HL-60 (cell line): ENCODE results near the gene SHROOM3.

Experiments
- DNase-seq, 2 experiments: peaks; one replicate each; pipeline ENCODE4 v3.0.0-alpha.2; 2010 to 2020; ENCODE audit warnings: low read depth in 1 of 2, low spot score in 1 of 2
- H3K27ac ChIP-seq: fragments of 250-450 bp; sonication (Bioruptor Pico); replicated peaks from 2 replicates; pipeline ENCODE4 v1.5.1; 2020; ENCODE audit warnings: mild to moderate bottlenecking, moderate library complexity
- H3K27me3 ChIP-seq: fragments of 250-450 bp; sonication (Bioruptor Pico); 2 replicates; pipeline ENCODE4 v1.5.1; 2021; ENCODE audit warnings: mild to moderate bottlenecking, moderate library complexity; ENCODE audit not compliant: insufficient read depth, poor library complexity, severe bottlenecking
- H3K4me3 ChIP-seq: replicated peaks from 2 replicates; pipeline ENCODE4 v1.5.1; 2011; ENCODE audit warnings: mild to moderate bottlenecking, control low read depth, low read length; ENCODE audit not compliant: insufficient read depth
- CTCF ChIP-seq: IDR thresholded peaks from one replicate; pipeline ENCODE4 v1.5.1; 2011; ENCODE audit warnings: low read length, control low read depth, inconsistent platforms; ENCODE audit not compliant: insufficient read depth
- GABPA ChIP-seq: IDR thresholded peaks from 2 replicates; pipeline ENCODE4 v1.6.1; 2012; ENCODE audit warnings: low read depth
- POLR2AphosphoS5 ChIP-seq: IDR thresholded peaks from 2 replicates; pipeline ENCODE4 v1.6.1; 2012; ENCODE audit warnings: low read depth
- REST ChIP-seq: IDR thresholded peaks from 2 replicates; pipeline ENCODE4 v1.6.1; 2012; ENCODE audit warnings: low read depth; ENCODE audit not compliant: insufficient replicate concordance
- SPI1 ChIP-seq: IDR thresholded peaks from 2 replicates; pipeline ENCODE4 v1.6.1; 2012; ENCODE audit warnings: low read depth, mild to moderate bottlenecking, borderline replicate concordance

SHROOM3 gene

GRCh38 chr4:76486588-76487276 is 51.7 kb downstream of the SHROOM3 start:
- DNase-seq, result no peak
- Histone ChIP-seq H3K27ac (no peak overlapping the region), H3K4me3 (no peak overlapping the region), H3K27me3 (peaks cover 2% of the 10 kb centered on the region)
- TF ChIP-seq GABPA (no peak), SPI1 (no peak), REST (no peak), POLR2AphosphoS5 (no peak), CTCF (no peak)

GRCh38 chr4:76487621-76488020 is 52.6 kb downstream of the SHROOM3 start:
- Histone ChIP-seq H3K27ac (no peak overlapping the region), H3K4me3 (no peak overlapping the region), H3K27me3 (peaks cover 2% of the 10 kb centered on the region)
- TF ChIP-seq REST (no peak), CTCF (no peak), SPI1 (no peak), POLR2AphosphoS5 (no peak), GABPA (no peak)
- no peak for DNase-seq

- no peak for DNase-seq
- TF ChIP-seq CTCF (no peak), REST (no peak), SPI1 (no peak), GABPA (no peak), POLR2AphosphoS5 (no peak)
- Histone ChIP-seq H3K27ac (no peak overlapping the region), H3K4me3 (no peak overlapping the region), H3K27me3 (peaks cover 2% of the 10 kb centered on the region)
Measured at GRCh38 chr4:76488455-76488854, 53.4 kb downstream of the SHROOM3 start.
